HG02623 (cell line): ENCODE results near the gene HYCC1.

Experiments
- ATAC-seq: cut with Tn5 transposase; IDR thresholded peaks from one replicate; pipeline ENCODE4 v1.9.1; 2021; ENCODE audit warnings: moderate library complexity; ENCODE audit not compliant: unreplicated experiment

The HYCC1 gene

DNA sequence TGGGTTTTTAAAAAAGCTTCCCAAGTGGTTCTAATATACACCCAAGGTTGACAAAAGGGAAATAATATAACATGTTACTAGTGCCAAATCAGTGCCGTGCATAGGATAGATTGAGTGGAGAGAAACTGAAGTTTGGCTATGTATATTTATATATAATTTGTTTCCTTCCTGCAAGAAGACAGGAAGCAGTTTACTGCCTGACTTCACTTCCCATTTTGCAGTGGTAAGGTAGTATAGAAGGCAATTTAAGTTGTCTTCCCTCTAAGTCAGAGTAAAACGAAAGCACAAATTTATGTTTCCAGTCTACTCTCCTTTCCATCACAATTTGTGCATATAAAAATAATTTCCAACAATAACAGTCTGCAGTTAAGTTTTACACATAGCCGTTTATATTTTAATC, 3.4 kb upstream of the HYCC1 start:
- no peak for ATAC-seq

DNA sequence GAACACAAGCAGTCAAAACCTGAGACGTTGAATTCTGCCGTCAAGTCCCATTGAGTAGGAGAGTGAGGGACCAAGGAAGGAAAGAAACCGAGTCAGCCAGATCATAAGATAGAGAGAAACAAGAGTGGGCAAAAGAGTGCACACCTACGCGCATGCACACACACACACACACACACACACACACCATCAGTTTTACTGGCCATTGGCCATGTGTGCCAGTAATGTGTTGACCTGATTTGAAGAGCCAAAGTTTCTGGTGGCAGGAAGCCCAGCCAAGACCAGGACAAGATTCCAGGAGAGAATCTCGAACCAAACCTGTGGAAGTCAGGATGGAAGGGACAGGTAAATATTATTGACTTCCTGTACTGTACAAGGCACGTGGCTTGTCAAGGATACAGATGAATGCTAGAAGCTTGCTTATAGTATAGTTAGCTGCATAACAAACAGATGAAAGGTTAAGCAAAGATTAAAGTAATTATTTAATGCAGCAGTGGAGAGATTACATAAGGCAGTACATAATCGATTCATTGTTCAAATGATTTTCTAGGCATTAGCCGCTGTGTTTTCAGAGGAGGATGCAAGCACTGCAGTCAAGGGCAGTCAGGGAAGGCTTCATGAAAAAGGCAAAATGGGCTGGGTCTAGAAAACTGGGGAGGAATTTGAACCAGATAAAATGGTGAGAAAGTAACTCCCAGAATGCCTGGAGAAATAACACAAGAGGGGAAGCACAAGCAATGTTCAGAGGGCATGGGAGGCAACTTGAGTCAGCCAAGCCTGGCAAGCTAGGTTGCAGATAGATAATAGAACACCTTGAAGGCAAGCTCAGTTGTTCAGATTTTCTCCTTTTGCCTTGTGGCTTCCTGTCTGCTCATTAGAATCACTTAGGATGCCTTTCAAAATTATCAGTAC, 2.7 kb upstream of the HYCC1 start:
- ATAC-seq = no peak

- ATAC-seq = no peak
These were observed 751 bp upstream of the HYCC1 start for GRCh38 chr7:23014681-23015080.

- ATAC-seq = no peak
These were observed 819 bp downstream of the HYCC1 start for GRCh38 chr7:23012908-23013714.

DNA sequence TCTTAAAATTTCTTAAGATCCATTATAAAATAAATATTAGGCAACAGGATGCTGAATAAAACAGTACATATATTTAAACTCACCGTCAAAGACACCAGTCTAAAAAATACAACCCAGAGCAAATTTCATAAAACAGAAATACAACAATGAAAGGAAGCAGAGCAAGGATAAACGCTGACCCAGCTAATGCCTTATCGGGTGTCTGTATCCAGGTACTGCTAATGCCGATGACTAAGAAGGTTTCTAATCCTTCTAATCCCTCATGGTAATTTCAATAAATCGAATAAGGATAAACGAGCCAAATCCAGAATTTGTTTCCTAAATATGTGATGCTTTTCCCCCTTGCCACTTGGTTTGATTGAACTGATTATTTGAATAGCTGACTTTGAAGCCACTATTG, 1.7 kb downstream of the HYCC1 start:
- no peak for ATAC-seq

DNA sequence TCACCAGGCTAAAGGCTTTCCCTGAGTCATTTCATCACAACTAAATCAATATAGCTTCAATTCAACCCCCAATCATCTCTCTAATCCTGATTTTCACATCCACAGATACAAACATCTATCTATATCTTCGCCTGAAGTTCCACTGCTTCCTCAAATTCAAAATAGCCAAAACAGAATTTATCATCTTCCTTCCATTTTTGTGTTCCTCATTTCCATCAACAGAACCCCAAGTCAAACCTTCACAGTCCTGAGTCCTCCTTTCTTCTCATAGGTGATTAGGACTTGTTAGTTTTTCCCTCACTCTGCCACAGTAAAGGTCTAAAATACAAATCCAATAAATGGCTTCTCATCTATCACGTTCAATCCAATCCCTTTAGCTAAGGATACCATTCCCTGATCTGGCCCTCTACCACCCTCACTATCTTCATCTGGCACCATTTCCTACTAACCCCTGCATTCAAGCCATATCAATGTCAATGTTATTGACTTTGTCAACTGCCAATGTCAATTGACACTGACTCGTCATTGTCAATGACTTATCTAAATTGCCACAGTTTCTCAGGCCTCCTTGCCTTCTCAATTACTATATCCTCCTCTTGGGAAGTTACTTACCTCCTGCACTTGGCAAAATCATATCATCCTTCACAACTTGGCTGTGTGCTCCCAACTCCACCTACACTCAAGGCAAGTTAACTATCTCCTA, 2.6 kb downstream of the HYCC1 start:
- no peak for ATAC-seq

DNA sequence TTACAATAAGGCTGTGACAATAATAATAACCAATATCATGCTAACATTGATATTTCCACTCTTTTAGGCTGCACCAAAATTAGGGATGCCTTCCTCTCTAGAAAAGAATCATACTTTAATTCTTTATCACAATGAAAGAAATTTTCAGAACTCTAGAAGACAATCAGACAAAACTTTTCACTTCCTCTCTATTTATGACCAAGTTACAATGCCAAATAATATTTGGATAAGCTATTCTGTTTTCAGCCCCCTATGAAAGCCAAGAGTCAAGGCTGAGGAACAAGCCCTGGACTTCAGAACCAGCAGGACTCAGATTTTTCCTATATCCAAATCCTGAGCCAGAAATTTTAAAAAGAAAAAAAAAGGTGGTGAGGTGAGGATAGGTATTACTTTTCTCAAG, 4.6 kb downstream of the HYCC1 start:
- no peak for ATAC-seq

DNA sequence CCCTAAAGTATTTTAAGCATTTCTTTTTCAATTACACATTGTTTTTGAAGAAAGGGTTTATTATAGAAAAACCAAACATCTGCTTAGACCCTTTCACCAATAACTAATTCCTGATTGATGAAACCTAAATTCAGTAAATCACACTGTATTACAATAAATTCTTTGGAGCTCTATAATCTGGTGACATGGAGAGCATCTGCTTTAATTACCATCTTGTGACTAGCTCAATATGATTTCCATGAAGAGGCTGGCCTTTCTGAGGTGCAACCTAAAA, 9.7 kb downstream of the HYCC1 start:
- ATAC-seq = no peak

- no peak for ATAC-seq
These were observed 10.3 kb downstream of the HYCC1 start for GRCh38 chr7:23003505-23004246.

DNA sequence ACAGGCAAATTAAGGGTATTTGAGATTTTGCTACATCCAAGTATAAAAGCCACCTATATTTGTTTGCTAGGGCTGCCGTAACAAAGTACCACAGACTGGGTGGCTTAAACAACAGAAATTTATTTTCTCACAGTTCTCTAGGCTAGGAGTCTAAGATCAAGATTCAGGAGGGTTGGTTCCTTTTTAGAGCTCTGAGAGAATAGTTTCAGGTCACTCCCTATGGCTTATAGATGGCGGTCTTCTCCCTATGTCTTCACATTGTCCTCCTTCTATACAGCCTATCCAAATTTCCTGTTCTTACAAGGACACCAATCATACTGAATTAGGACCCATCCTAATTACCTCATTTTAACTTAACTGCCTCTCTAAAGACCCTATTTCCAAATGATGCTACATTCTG, 11.2 kb downstream of the HYCC1 start:
- ATAC-seq = no peak

DNA sequence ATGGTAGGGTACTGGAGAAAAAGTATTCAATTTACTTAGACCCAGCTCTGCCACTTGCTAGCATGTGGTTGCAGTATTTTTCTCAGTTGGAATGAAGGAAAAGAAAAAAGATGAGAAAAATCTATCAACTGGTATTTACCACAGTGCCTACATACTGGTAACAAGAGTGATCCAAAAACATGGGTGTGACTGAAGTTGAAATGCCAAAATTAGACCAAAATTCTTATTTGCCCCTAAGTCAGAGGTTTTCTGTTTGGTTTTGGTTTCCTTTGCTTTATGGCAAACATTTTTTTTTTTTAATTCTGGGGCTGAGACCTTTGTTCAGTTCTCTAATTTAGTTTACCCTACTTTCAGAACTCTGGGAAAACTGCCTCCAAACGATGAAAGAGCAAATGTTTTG, 12.3 kb downstream of the HYCC1 start:
- no peak for ATAC-seq

GRCh38 chr7:23000597-23001360, 13.2 kb downstream of the HYCC1 start:
- ATAC-seq = no peak

DNA sequence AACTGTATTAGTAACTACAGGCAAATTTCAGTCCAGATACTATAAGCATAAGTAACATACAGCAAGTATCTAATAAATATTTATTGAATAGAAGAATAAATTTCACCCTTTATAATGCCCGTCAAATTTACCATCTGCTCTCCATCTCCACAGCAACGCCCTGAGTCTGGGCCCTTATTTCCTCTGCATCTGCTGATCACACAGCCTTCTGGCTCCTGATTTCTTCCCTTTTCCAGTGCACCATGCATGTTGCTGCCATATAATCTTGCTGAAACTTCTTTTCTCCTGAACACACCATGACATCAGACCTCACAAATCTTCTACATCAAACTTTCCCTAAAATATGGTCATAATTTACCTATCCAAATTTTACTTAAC, 15.4 kb downstream of the HYCC1 start:
- ATAC-seq = no peak

GRCh38 chr7:22997871-22998518, 15.9 kb downstream of the HYCC1 start:
- no peak for ATAC-seq

- no peak for ATAC-seq
These were observed 17.5 kb downstream of the HYCC1 start for GRCh38 chr7:22996470-22996869.

DNA sequence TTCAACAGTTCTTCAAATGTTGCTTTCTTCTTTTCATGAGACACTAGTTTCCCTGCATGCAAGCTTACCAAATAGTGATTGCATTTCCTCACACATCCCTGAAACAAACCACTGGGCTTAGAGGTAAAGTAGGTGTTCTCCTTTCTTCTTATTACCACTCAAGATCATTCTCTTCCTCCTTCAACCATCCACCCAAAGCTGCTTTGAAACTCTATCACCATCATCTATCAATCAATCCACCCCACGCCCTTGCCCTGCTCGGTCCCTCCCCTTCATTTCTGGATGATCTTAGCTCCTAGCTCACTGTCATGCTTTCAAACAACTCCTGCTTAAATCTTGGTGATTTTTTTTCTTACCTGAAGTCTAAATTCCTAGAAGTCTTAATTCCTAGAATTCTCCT, 18.9 kb downstream of the HYCC1 start:
- no peak for ATAC-seq

GRCh38 chr7:22992874-22993840, 20.8 kb downstream of the HYCC1 start:
- peak; percentile 74 for ATAC-seq

DNA sequence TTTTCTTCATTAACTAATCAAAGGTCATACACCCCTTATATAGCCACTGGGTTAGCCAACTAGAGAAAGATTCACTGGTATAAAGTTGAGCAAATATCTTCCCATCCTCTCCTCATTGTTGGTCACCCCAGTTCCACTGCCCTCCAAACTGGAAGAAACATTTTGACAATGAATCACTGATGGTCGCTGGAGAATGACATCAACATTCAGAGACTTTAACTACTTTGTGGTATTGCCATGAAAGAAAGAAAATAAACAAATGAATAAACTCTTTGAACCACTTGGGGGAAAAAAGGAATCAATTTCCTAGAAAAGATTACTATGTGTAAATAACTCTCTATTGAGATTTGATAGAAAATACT, 23.4 kb downstream of the HYCC1 start:
- ATAC-seq = no peak
